Brain microvascular endothelial cell (primary cell): Measurements from ENCODE around the gene EIF2AK3.
A peak's percentile ranks its signal among the peaks of the same experiment; 100 is the strongest.

Experiments used
- DNase-seq: peaks from one replicate; pipeline ENCODE4 v3.0.0-alpha.2; 2020
- H3K27ac ChIP-seq: fragments of 250-450 bp; sonication (Bioruptor Pico); 2 replicates; pipeline ENCODE4 v1.5.1; 2020; ENCODE audit warnings: mild to moderate bottlenecking, moderate library complexity
- H3K27me3 ChIP-seq: fragments of 250-450 bp; sonication (Bioruptor Pico); replicated peaks from 2 replicates; pipeline ENCODE4 v1.5.1; 2020; ENCODE audit warnings: mild to moderate bottlenecking
- H3K36me3 ChIP-seq: fragments of 250-450 bp; sonication (Bioruptor Pico); replicated peaks from 2 replicates; pipeline ENCODE4 v1.5.1; 2020; ENCODE audit warnings: mild to moderate bottlenecking
- H3K4me3 ChIP-seq: 2 replicates; pipeline ENCODE4 v1.5.1; 2011; ENCODE audit warnings: low read depth, mild to moderate bottlenecking, control low read depth, low read length, moderate library complexity
- CTCF ChIP-seq: IDR thresholded peaks from 2 replicates; pipeline ENCODE4 v1.5.1; 2011; ENCODE audit warnings: low read depth, mild to moderate bottlenecking, moderate library complexity, low read length, control low read depth, inconsistent platforms; ENCODE audit errors: missing control alignments
- in situ Hi-C: cut with HindIII; loops from 2 replicates; pipeline ENCODE4 v1.10.0; 2017; ENCODE audit warnings: low sequenced_read_pairs, low pct_ligation_motif_present

EIF2AK3 gene

DNA sequence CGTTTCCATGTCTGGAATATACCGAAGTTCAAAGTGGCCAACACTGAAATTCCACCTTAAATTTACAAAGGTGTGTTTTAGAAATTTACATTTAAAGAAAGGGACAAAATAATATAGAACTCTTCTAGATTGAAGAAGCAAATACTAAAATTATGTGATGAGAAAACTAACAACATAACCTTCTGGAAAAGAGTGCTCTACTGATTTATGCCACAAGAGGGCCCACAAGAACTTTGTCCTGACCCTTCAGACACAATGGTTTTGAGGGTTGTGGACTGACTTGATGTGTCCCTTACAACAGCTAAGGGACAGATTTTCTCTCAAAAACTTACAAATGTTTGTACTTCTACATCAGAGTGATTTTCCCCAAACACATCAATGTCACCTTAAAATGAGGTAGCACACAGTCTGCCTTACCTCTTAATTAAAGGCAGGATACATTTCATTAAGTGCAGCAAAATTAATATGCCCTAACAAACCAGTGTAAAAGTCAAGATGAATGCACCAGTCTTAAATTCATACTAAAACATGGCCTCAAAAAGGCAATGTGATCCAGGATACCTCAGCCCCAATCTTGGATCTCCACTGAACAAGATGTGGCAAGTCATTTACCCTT lies 36.2 kb downstream of the EIF2AK3 start:
- H3K4me3 ChIP-seq, result no peak overlapping the region
- in situ Hi-C loops, result loop anchor here (10.0 kb wide), 1 partner anchor 74 kb away; no protein-coding TSS in a partner anchor
- peak; percentile 78 for TF ChIP-seq CTCF
- peak; percentile 48 for DNase-seq
- H3K27ac ChIP-seq, result no peak overlapping the region
- no peaks in the 10 kb centered on the region for H3K27me3 ChIP-seq
- peaks cover 12% of the 10 kb centered on the region for H3K36me3 ChIP-seq

DNA sequence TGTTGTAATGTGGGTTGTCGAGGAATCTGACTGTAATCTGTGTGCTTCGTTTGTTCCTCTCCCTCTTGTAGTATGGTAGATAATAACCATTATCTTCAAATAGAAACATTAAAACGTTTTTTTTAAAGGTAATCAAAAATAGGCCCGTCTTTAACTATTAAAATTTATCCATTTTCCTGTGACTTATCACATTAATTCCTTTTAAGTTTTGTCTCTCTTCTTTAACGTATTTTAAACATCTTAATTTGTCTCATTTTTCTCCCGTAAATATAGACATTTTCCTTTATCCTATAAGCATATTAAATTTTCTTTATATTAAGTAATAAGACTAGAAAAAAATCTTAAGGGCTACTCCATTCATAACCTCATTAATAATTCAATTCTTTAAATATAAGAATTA lies 41.3 kb downstream of the EIF2AK3 start:
- H3K27ac ChIP-seq, result no peak overlapping the region
- no peaks in the 10 kb centered on the region for H3K27me3 ChIP-seq
- no peak overlapping the region for H3K4me3 ChIP-seq
- no peak for DNase-seq
- TF ChIP-seq CTCF, result no peak
- H3K36me3 ChIP-seq, result peaks cover 26% of the 10 kb centered on the region
- in situ Hi-C loops, result no loop called here

GRCh38 chr2:88582030-88582429 lies 45.2 kb downstream of the EIF2AK3 start:
- Histone ChIP-seq H3K27me3 (no peaks in the 10 kb centered on the region), H3K4me3 (no peak overlapping the region), H3K36me3 (peaks cover 33% of the 10 kb centered on the region), H3K27ac (no peak overlapping the region)
- no peak for TF ChIP-seq CTCF
- in situ Hi-C loops, result no loop called here
- DNase-seq, result no peak

- DNase-seq, result no peak
- in situ Hi-C loops, result no loop called here
- H3K4me3 ChIP-seq, result no peak overlapping the region
- no peaks in the 10 kb centered on the region for H3K27me3 ChIP-seq
- H3K27ac ChIP-seq, result no peak overlapping the region
- no peak for TF ChIP-seq CTCF
- peaks cover 28% of the 10 kb centered on the region for H3K36me3 ChIP-seq
These were observed 47.2 kb downstream of the EIF2AK3 start for GRCh38 chr2:88580088-88580487.

GRCh38 chr2:88575630-88576029 lies 51.6 kb downstream of the EIF2AK3 start:
- peaks cover 41% of the 10 kb centered on the region for H3K36me3 ChIP-seq
- no peak for TF ChIP-seq CTCF
- in situ Hi-C loops, result no loop called here
- no peak overlapping the region for H3K27ac ChIP-seq
- H3K4me3 ChIP-seq, result no peak overlapping the region
- no peak for DNase-seq
- H3K27me3 ChIP-seq, result no peaks in the 10 kb centered on the region

GRCh38 chr2:88575051-88575450 lies 52.2 kb downstream of the EIF2AK3 start:
- TF ChIP-seq CTCF, result no peak
- in situ Hi-C loops, result no loop called here
- DNase-seq, result no peak
- Histone ChIP-seq H3K36me3 (peaks cover 43% of the 10 kb centered on the region), H3K27ac (no peak overlapping the region), H3K4me3 (no peak overlapping the region), H3K27me3 (no peaks in the 10 kb centered on the region)
